ENCODE data around the gene MNAT1.
"Not testable (repeated sequence)": the region's sequence is repeated elsewhere in the genome, so short reads cannot be mapped to it uniquely, and the experiment has no call there.

MNAT1 gene

DNA sequence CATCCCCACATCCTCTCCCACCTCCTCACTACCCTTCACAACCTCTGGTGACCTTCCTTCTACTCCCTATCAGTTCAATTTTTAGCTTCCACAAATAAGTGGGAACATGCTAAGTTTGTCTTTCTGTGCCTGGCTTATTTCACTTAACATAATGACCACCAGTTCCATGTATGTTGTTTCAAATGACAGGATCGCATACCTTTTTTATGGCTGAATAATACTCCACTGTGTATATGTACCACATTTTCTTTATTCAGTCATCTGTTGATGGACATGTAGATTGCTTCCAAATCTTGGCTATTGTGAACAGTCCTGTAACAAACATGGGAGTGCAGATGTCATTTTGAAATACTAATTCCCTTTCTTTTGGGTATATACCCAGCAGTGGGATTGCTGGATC, 147.7 kb downstream of the MNAT1 start:
- no peak for DNase-seq (ENCODE audit: low read depth)

- DNase-seq (ENCODE audit: low read depth), result no peak
These were observed 149.6 kb downstream of the MNAT1 start for GRCh38 chr14:60884134-60884533.

- not testable (repeated sequence) for DNase-seq (ENCODE audit: low read depth)
These were observed 156.1 kb downstream of the MNAT1 start for GRCh38 chr14:60890636-60891035.

GRCh38 chr14:60893911-60894310, 159.3 kb downstream of the MNAT1 start:
- DNase-seq (ENCODE audit: low read depth), result no peak

- no peak for DNase-seq (ENCODE audit: low read depth)
These were observed 169.8 kb downstream of the MNAT1 start for GRCh38 chr14:60904381-60904780.

DNA sequence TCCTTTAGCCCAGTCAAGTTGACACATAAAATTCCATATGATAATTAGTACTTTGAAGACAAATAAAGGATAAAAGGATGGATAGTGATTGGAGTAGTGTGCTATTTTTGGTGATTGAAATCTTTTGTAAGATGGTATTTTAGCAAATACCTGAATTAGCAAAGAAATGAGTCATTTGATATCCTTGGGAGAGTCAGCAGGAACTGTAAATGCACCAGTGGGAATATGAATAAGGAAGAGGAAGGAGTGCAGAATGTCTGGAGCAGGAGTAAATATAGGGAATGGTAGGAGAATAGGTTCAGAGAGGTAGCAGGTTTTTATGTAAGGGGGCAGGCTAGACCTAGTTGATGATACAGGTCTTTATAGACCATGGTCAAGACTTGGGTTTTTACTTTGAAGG, 171.4 kb downstream of the MNAT1 start:
- DNase-seq (ENCODE audit: low read depth), result peak; percentile 6

GRCh38 chr14:60915781-60916180, 181.2 kb downstream of the MNAT1 start:
- DNase-seq (ENCODE audit: low read depth), result no peak

DNA sequence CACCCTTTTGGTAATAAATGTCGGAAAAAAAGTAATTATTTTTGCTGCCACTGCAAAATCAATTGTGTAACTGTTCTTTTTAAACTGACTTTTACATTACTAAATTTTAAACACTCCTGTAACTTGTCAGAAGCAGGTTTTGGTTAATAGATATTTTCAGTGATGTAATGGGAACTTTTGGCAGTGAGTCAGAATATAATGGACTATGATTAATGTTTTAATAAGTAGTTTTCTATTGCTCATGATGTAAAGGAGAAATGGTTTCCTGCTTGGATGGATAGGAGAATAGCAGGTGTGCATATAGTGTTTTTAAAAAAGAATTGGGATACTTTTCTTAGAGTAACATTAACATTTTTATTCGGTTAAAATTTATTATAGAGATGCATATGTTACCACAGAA, 187.5 kb downstream of the MNAT1 start:
- peak; percentile 66 for DNase-seq (ENCODE audit: low read depth)

GRCh38 chr14:60925286-60925685, 190.7 kb downstream of the MNAT1 start:
- DNase-seq (ENCODE audit: low read depth), result no peak

- DNase-seq (ENCODE audit: low read depth), result no peak
These were observed 191.4 kb downstream of the MNAT1 start for GRCh38 chr14:60926002-60926401.

DNA sequence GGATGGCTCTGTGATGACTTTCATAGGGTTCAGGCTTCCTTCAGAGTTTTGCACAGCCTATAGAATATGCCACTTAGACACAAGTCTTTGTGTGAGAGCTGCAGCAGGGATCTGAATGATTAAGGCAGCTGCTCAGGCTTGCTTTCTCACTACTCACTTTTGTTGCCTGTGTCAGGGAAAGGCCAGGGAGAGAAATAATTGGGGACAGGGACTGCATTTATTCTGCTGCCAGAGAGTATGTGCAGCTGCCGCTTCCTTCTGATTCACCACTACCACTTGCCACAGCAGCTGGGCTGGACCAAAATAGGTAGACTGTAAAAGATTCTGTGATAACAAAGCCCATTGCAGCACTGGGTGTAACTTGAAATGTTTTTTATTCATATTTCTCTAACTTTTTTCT, 196.7 kb downstream of the MNAT1 start:
- no peak for DNase-seq (ENCODE audit: low read depth)

GRCh38 chr14:60933920-60934655, 199.5 kb downstream of the MNAT1 start:
- no peak for DNase-seq (ENCODE audit: low read depth)

DNA sequence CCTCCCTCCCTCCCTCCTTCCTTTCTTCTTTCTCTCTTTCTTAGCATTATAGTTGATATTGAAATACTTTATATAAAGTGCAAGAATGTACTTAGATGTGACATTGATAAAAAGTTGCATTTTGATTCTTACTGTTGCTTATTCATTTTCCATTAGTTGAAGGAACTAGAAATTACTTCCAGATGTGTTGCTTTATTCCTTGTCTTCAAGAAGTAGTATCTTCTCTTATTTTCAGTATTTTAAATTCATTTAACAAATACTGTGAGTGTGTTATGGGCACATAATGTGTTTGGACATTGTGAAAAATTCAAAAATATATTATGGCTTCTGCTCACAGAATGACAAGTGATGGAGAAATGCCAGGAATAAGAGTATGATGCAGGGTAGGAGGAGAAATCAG, 200.8 kb downstream of the MNAT1 start:
- DNase-seq (ENCODE audit: low read depth), result no peak

GRCh38 chr14:60943637-60944032, 209.1 kb downstream of the MNAT1 start:
- DNase-seq (ENCODE audit: low read depth), result no peak

DNA sequence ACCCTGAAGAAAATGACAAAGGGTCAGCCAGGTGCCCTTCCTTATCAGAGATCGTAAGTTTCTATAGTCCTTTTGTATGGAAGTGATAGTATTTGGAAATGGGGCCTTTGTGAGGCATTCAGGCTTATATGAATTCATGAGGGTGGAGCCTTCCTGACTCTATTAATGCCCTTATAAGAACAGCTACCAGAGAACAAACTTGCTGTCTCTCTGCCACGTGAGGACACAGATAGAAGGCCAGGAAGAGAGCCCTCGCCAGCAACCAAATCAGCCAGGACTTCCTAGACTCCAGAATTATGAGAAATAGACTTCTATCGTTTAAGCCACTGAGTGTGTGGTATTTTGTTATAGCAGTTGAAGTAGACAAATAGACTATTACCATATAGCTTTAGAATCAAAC, 209.6 kb downstream of the MNAT1 start:
- no peak for DNase-seq (ENCODE audit: low read depth)

- no peak for DNase-seq (ENCODE audit: low read depth)
These were observed 211.4 kb downstream of the MNAT1 start for GRCh38 chr14:60945984-60946383.

DNA sequence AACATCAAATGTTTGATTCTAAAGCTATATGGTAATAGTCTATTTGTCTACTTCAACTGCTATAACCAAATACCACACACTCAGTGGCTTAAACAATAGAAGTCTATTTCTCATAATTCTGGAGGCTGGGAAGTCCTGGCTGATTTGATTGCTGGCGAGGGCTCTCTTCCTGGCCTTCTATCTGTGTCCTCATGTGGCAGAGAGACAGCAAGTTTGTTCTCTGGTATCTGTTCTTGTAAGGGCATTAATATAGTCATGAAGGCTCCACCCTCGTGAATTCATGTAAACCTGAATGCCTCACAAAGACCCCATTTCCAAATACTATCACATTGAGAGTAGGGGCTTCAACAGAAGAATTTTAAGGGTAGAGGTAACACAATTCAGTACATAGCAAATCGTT, 212.2 kb downstream of the MNAT1 start:
- DNase-seq (ENCODE audit: low read depth), result no peak

DNA sequence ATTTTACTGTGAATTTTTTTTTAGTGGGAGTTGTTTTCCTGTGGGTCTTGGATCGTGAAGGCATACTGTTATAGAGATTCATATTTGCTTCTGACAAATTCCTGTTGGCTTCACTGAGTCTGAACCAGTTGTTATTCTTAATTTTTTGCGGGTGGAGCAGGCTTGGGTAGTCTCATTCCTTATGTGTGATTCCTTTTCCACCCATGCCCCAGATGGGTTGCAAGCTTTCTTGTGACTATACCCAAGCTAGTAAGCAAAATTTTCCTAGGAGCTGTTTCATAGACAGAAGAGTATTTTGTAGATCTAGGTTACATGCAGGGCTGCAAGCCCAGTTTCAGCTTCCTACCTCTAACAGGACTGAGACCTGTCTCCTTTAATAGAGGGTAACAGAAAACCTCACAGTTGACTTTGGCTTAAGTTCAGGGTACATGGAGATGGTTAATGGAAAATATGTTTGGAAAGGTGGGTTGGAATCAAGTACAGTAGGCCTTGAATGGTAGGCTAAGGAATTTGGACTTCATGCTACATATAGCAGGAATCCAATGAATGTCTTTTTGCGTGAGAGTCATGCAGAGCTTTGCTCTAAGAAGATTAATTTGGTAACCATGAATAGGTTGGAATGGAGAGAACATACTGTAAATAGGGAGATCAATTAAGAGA, 217.3 kb downstream of the MNAT1 start:
- DNase-seq (ENCODE audit: low read depth), result no peak

DNA sequence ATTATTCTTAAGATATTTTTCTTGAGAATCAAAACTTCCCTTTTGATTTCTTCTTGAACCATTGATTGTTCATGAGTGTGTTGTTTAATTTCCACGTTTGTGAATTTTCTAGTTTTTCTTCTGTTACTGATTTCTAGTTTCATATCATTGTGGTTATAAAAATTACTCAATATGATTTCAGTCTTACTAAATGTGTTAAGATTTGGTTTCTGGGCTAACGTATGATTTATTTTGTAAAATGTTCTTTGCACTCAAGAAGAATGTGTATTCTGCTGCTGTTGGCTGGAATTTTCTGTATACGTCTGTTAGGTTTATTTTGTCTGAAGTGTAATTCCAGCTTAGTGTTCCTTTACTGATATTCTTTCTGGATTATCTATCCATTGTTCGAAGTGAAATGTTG, 221.6 kb downstream of the MNAT1 start:
- DNase-seq (ENCODE audit: low read depth), result no peak

DNA sequence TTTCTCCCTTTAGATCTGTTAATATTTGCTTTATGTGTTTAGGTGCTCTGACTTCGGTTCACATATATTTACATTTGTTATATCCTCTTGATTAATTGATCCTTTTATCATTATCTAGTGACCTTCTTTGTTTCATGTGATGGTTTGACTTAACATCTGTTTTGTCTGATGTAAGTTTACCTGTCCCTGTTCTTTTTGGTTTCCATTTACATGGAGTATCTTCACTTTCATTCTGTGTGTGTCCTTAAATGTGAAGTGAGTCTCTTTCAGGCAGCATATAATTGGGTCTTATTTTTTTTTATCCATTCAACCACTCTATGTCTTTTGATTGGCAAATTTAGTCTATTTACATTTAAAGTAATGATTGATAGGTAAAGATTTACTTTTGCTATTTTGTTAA, 222.1 kb downstream of the MNAT1 start:
- DNase-seq (ENCODE audit: low read depth), result no peak

DNA sequence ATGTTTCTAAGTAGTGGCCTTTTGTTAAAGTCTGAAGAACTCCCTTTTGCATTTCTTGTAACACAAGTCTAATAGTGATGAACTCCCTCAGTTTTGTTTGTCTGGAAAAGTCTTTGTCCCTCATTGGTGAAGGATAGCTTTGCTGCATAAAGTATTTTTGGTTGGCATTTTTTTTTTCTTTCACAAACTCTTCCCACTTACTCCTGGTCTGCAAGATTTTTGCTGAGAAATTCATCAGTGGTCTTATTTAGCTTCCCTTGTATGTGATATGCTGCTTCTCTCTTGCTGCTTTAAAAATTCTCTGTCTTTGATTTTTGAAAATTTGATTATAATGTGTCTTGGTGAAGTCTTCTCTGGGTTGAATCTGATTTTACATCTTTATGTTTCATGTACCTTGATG, 223.6 kb downstream of the MNAT1 start:
- DNase-seq (ENCODE audit: low read depth), result no peak

DNA sequence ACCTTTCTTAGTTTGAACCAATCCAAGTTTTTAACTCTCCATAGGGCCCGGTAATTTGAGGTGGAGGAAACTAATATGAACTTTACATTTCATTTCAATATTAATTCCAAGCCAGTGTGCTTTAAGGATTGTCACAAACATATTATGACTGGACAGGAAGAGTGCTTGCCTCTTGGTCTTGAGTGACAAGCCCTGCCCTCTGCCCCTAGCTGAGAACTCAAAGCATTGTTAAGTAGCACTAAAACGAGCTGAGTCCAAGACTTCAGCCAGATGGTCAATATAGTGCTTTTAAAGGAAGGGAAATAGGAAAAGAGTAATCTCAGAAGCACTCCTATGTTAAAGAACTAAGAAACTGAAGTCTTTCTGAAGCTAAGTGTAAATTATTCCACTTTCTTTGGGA, 229.2 kb downstream of the MNAT1 start:
- DNase-seq (ENCODE audit: low read depth), result no peak

- peak; percentile 32 for DNase-seq (ENCODE audit: low read depth)
These were observed 230.3 kb downstream of the MNAT1 start for GRCh38 chr14:60964904-60965303.

DNA sequence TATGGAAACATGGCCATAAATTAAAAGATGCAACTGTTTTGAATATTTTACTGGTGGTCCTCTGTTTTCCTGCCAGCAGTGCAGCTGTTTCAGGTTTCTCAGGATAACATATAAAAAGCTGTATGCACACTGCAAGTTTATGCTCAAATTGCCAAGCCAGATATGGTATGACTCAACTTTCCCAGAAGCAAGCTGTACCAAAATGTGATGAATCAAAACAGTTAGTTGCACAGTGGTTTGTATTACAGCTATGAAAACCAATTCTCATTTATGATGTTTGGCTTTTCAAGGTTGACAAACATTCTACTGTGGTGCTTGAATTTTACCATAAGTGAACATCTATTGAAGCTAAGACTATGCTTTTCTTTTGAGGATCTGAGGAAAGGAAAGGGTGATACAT, 230.8 kb downstream of the MNAT1 start:
- peak; percentile 64 for DNase-seq (ENCODE audit: low read depth)
